Activated B cell treated with CpG ODN at 0.5 μM for 24 hours (primary cell): Measurements from ENCODE around the gene PARL. TPM values are rescaled to one million over a fixed set of nuclear protein-coding genes. Genes with fewer than 3 reads are reported as not detected.

Experiments
- ATAC-seq: fragments of 200-7000 bp; cut with Tn5 transposase; one replicate; pipeline ENCODE4 v1.10.0; 2021; ENCODE audit warnings: low read depth, mild to moderate bottlenecking, moderate library complexity
- CTCF ChIA-PET: fragments of 350-600 bp; sonication (Branson Sonifier 250); formaldehyde crosslinking; loops from one replicate; lab custom pipeline; 2021; ENCODE audit warnings: antibody characterized with exemption; lab: Charles Lee
- POLR2A ChIA-PET: fragments of 350-600 bp; sonication (Branson Sonifier 250); formaldehyde crosslinking; loops from one replicate; lab custom pipeline; 2021; ENCODE audit warnings: antibody characterized with exemption; lab: Charles Lee
- DNase-seq: peaks from one replicate; pipeline ENCODE4 v3.0.0; 2022
- H3K27ac Mint-ChIP-seq: one replicate; pipeline ENCODE4 v1.8.0; 2020; ENCODE audit warnings: mixed read lengths
- H3K27me3 Mint-ChIP-seq: one replicate; pipeline ENCODE4 v1.8.0; 2021; ENCODE audit warnings: mixed read lengths
- H3K36me3 Mint-ChIP-seq: one replicate; pipeline ENCODE4 v1.8.0; 2021; ENCODE audit warnings: low read depth, mixed read lengths
- H3K4me1 Mint-ChIP-seq: one replicate; pipeline ENCODE4 v1.8.0; 2021; ENCODE audit warnings: mixed read lengths
- H3K4me3 Mint-ChIP-seq: one replicate; pipeline ENCODE4 v1.8.0; 2020; ENCODE audit warnings: mild to moderate bottlenecking, mixed read lengths
- H3K9me3 Mint-ChIP-seq: one replicate; pipeline ENCODE4 v1.8.0; 2020; ENCODE audit warnings: mixed read lengths
- intact Hi-C: fragments of 100-400 bp; cut with micrococcal nuclease; formaldehyde crosslinking; loops from one replicate; pipeline ENCODE4 v1.15.1; 2024
- total RNA-seq: library from RNA; stranded (reverse); gene quantifications from 2 replicates; pipeline ENCODE4 v1.2.3, GENCODE V29; 2022
- TF ChIP-seq, protein P1 (sequence below): fragments of 200-600 bp; IDR thresholded peaks from one replicate; pipeline ENCODE4 v1.8.0; 2022; ENCODE audit warnings: antibody characterized with exemption, mild to moderate bottlenecking

PARL gene
- total RNA-seq, 1 donor from 2014 or later: 57.6 TPM

DNA sequence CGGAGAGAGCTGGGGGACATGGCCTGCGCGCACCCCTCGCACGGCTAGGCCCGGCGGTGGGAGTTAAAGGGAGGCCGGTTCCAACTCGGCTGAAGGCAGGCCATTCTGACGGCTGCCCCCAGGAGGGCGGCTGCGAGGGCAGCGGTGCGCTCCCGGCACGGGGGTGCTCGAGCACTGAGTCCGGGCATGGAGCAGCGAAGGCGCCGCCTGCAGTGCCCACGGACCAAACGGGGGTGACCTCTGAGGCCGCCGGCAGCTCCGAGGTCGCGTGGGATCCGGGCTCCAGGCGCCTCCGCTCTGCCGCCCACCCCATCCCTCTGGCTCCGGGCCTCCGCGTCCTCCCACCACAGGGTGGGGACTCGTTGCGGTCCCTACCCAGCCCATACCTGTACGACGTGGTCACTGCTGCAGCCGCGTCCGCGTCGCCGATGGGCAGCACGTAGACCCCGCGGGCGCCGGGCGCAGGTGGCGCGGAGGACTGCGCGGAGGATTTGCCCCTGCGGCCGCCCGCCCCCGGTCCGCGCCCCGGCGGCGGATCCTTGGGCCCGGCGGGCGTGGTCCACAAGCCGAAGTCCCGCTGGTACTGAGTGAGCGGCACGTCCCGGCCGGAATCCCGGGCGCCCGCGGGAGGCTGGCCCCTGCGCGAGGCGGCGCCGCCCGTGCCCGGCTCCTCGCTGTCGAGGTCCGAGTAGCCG lies 59.8 kb downstream of the PARL start:
- TF ChIP-seq, protein P1, sequence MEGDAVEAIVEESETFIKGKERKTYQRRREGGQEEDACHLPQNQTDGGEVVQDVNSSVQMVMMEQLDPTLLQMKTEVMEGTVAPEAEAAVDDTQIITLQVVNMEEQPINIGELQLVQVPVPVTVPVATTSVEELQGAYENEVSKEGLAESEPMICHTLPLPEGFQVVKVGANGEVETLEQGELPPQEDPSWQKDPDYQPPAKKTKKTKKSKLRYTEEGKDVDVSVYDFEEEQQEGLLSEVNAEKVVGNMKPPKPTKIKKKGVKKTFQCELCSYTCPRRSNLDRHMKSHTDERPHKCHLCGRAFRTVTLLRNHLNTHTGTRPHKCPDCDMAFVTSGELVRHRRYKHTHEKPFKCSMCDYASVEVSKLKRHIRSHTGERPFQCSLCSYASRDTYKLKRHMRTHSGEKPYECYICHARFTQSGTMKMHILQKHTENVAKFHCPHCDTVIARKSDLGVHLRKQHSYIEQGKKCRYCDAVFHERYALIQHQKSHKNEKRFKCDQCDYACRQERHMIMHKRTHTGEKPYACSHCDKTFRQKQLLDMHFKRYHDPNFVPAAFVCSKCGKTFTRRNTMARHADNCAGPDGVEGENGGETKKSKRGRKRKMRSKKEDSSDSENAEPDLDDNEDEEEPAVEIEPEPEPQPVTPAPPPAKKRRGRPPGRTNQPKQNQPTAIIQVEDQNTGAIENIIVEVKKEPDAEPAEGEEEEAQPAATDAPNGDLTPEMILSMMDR: no peak
- ChIA-PET CTCF (no interaction called here), POLR2A (no interaction called here)
- ATAC-seq: peak; percentile 30
- Mint-ChIP-seq H3K4me1 (peaks cover 15% of the 10 kb centered on the region), H3K27ac (no peak overlapping the region), H3K36me3 (peaks cover 18% of the 10 kb centered on the region), H3K4me3 (peak overlapping the region; percentile 73), H3K9me3 (no peaks in the 10 kb centered on the region), H3K27me3 (no peaks in the 10 kb centered on the region)
- peak; percentile 23 for DNase-seq
- intact Hi-C loops: no loop called here

DNA sequence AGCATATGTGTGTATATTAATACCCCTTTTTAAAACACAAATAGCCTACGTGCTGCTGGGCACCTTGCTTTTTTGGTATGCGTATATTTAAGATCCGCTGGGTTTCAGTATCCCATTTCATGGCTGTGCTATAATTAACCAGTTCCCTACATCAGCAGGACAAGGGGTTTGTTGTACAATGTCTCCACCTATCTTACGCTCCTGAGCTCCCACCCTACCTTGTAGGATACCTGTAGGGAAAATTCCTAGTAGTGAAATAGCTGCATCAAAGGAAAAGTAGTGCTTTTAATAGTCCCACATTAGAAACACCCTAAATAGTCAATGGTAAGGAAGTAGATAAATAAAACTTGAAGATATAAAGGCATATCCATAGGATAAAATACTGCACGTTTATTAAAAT lies 60.7 kb downstream of the PARL start:
- POLR2A ChIA-PET: no interaction called here
- peaks cover 15% of the 10 kb centered on the region for H3K4me1 Mint-ChIP-seq
- intact Hi-C loops: no loop called here
- H3K27ac Mint-ChIP-seq: no peak overlapping the region
- H3K36me3 Mint-ChIP-seq: peaks cover 8% of the 10 kb centered on the region
- TF ChIP-seq, protein P1: no peak
- ATAC-seq (no peak), DNase-seq (no peak)
- peak overlapping the region; percentile 73 for H3K4me3 Mint-ChIP-seq
- CTCF ChIA-PET: no interaction called here
- no peaks in the 10 kb centered on the region for H3K9me3 Mint-ChIP-seq
- no peaks in the 10 kb centered on the region for H3K27me3 Mint-ChIP-seq

DNA sequence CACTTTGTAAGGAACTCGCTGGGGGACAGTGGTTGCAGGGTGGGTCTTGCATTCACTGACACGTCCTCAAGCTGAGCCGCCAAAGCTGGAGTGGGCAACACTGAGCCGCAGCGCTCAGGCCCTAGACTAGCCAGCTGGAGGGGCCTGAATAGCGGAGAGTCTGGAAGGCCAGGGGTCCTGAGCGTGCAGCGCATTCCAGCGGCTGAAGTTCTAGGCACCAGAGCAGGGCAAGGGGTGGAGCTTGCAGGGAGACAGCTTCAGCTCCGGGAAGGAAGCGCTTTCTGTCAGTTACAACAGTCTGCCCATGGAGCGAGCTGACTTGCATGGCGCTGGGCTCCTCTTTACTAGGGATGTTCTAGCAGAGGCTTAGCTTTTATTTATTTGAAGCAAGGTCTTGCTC lies 62.0 kb downstream of the PARL start:
- intact Hi-C loops: no loop called here
- H3K4me1 Mint-ChIP-seq: peaks cover 15% of the 10 kb centered on the region
- ChIA-PET POLR2A (interaction anchor here (0.6 kb wide), 1 partner anchor 352 kb away, joined by 3 read pairs; no protein-coding TSS in a partner anchor), CTCF (no interaction called here)
- H3K27me3 Mint-ChIP-seq: no peaks in the 10 kb centered on the region
- TF ChIP-seq, protein P1: no peak
- no peak overlapping the region for H3K4me3 Mint-ChIP-seq
- H3K36me3 Mint-ChIP-seq: no peaks in the 10 kb centered on the region
- H3K27ac Mint-ChIP-seq: no peak overlapping the region
- no peaks in the 10 kb centered on the region for H3K9me3 Mint-ChIP-seq
- DNase-seq: no peak
- ATAC-seq: no peak

DNA sequence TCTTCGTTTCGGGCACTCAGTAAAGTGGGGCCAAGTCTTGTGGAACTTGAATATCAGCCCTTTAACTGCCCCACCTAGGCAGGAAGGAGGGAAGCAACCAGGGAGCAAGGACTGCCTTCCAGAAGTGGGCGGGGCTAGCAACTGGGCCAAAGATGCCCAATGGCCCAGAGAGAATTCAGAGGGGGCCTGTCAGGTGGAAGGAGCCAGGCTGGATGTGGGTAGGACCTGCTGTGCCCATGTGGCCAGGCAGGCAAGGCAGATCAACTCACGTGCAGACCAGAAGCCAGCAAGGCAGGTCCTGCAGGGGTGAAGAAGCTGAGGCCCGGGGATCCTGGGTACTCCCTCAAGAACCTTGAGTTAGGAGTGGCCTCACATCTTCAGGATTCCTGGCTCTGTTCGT lies 64.8 kb downstream of the PARL start:
- no peak overlapping the region for H3K27ac Mint-ChIP-seq
- CTCF ChIA-PET: no interaction called here
- DNase-seq: no peak
- H3K9me3 Mint-ChIP-seq: no peaks in the 10 kb centered on the region
- peaks cover 10% of the 10 kb centered on the region for H3K4me1 Mint-ChIP-seq
- H3K4me3 Mint-ChIP-seq: no peak overlapping the region
- ATAC-seq: no peak
- TF ChIP-seq, protein P1: no peak
- POLR2A ChIA-PET: no interaction called here
- H3K27me3 Mint-ChIP-seq: no peaks in the 10 kb centered on the region
- H3K36me3 Mint-ChIP-seq: peaks cover 13% of the 10 kb centered on the region
- intact Hi-C loops: no loop called here

DNA sequence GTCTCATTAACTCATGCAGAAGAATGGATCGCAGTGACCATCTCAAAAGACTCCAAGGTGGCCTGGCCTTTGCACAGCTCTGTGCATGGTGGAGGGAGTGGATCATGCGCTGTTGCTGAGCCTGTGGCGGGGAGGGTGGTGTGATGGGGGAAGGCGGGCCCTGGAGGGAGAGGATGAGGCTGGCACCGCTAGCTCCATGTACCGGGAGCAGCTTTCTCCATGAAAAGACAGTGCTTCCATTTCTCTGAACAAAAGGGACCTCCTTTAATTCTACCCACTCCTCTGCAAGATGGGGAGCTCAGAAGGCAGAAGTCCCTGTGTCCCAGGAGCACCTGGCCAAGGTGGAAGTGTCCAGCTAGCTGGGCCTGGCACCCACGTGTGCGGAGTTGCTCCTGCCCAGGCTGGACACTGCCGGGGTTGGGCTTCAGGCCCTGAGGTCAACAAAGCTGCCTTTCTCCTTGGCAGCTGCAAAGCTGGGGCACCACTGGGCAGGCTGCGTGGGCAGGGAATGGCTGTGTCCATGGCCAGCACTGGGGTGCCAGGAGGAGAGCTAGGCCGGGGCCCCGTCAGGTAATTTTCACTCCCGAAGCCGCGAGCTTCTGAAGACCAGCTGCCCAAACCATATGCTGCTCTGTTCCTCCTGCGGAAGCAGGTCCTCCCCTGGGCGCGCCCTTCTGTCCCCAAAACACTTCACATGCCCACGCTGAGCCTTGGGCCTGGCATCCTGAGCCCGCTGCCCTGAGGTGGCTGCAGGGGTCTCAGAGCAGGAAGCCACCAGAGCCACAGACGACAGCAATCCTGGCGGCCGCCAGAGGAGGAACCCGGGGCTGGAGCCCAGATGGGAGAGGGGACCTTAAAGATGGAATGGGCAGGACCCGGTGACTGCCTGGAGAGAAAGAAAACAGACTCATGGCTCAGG lies 65.7 kb downstream of the PARL start:
- H3K36me3 Mint-ChIP-seq: peaks cover 15% of the 10 kb centered on the region
- POLR2A ChIA-PET: no interaction called here
- CTCF ChIA-PET: no interaction called here
- TF ChIP-seq, protein P1: no peak
- ATAC-seq (no peak), DNase-seq (no peak)
- intact Hi-C loops: no loop called here
- H3K4me1 Mint-ChIP-seq: peaks cover 3% of the 10 kb centered on the region
- H3K9me3 Mint-ChIP-seq: no peaks in the 10 kb centered on the region
- H3K27me3 Mint-ChIP-seq: no peaks in the 10 kb centered on the region
- H3K4me3 Mint-ChIP-seq: no peak overlapping the region
- H3K27ac Mint-ChIP-seq: no peak overlapping the region
